ENCODE measurements around the gene RNF157.
"Not testable (repeated sequence)": the region's sequence is repeated elsewhere in the genome, so short reads cannot be mapped to it uniquely, and the experiment has no call there.

RNF157 gene

GRCh38 chr17:76219670-76220383, 20.5 kb downstream of the RNF157 start:
- H3K9me3 ChIP-seq (ENCODE audit: severe bottlenecking): peaks cover 2% of the 10 kb centered on the region
- H3K27me3 ChIP-seq (ENCODE audit: insufficient read depth, poor library complexity, severe bottlenecking): no peaks in the 10 kb centered on the region
- no peaks in the 10 kb centered on the region for H3K36me3 ChIP-seq (ENCODE audit: low read depth)
- H3K4me1 ChIP-seq (ENCODE audit: insufficient read depth, poor library complexity, severe bottlenecking): no peaks in the 10 kb centered on the region
- no peak overlapping the region for H3K4me3 ChIP-seq (ENCODE audit: severe bottlenecking)
- H3K27ac ChIP-seq (ENCODE audit: poor library complexity, severe bottlenecking): no peak overlapping the region
- DNase-seq (ENCODE audit: low spot score) (no peak), ATAC-seq (ENCODE audit: low read depth) (no peak)
- no peak for TF ChIP-seq CTCF (IDR thresholded peaks at IDR 0.05; ENCODE audit: poor library complexity, severe bottlenecking)

GRCh38 chr17:76217081-76217480, 23.2 kb downstream of the RNF157 start:
- ATAC-seq (ENCODE audit: low read depth): no peak
- TF ChIP-seq CTCF (IDR thresholded peaks at IDR 0.05; ENCODE audit: poor library complexity, severe bottlenecking): no peak
- no peaks in the 10 kb centered on the region for H3K36me3 ChIP-seq (ENCODE audit: low read depth)
- H3K27ac ChIP-seq (ENCODE audit: poor library complexity, severe bottlenecking): no peak overlapping the region
- no peaks in the 10 kb centered on the region for H3K4me1 ChIP-seq (ENCODE audit: insufficient read depth, poor library complexity, severe bottlenecking)
- no peak for DNase-seq (ENCODE audit: low spot score)
- H3K9me3 ChIP-seq (ENCODE audit: severe bottlenecking): peaks cover 2% of the 10 kb centered on the region
- no peak overlapping the region for H3K4me3 ChIP-seq (ENCODE audit: severe bottlenecking)
- no peaks in the 10 kb centered on the region for H3K27me3 ChIP-seq (ENCODE audit: insufficient read depth, poor library complexity, severe bottlenecking)

- ATAC-seq (ENCODE audit: low read depth) (no peak), DNase-seq (ENCODE audit: low spot score) (no peak)
- Histone ChIP-seq H3K27ac (ENCODE audit: poor library complexity, severe bottlenecking) (no peak overlapping the region), H3K27me3 (ENCODE audit: insufficient read depth, poor library complexity, severe bottlenecking) (no peaks in the 10 kb centered on the region), H3K36me3 (ENCODE audit: low read depth) (no peaks in the 10 kb centered on the region), H3K4me1 (ENCODE audit: insufficient read depth, poor library complexity, severe bottlenecking) (no peaks in the 10 kb centered on the region), H3K9me3 (ENCODE audit: severe bottlenecking) (no peaks in the 10 kb centered on the region), H3K4me3 (ENCODE audit: severe bottlenecking) (no peak overlapping the region)
- no peak for TF ChIP-seq CTCF (IDR thresholded peaks at IDR 0.05; ENCODE audit: poor library complexity, severe bottlenecking)
These were observed 26.8 kb downstream of the RNF157 start for GRCh38 chr17:76213491-76213890.

GRCh38 chr17:76208120-76208519, 32.2 kb downstream of the RNF157 start:
- ATAC-seq (ENCODE audit: low read depth): no peak
- H3K4me1 ChIP-seq (ENCODE audit: insufficient read depth, poor library complexity, severe bottlenecking): peaks cover 5% of the 10 kb centered on the region
- H3K36me3 ChIP-seq (ENCODE audit: low read depth): no peaks in the 10 kb centered on the region
- H3K27me3 ChIP-seq (ENCODE audit: insufficient read depth, poor library complexity, severe bottlenecking): no peaks in the 10 kb centered on the region
- H3K4me3 ChIP-seq (ENCODE audit: severe bottlenecking): no peak overlapping the region
- no peak for DNase-seq (ENCODE audit: low spot score)
- no peaks in the 10 kb centered on the region for H3K9me3 ChIP-seq (ENCODE audit: severe bottlenecking)
- H3K27ac ChIP-seq (ENCODE audit: poor library complexity, severe bottlenecking): no peak overlapping the region
- TF ChIP-seq CTCF (IDR thresholded peaks at IDR 0.05; ENCODE audit: poor library complexity, severe bottlenecking): no peak

GRCh38 chr17:76207275-76208059, 32.8 kb downstream of the RNF157 start:
- H3K4me3 ChIP-seq (ENCODE audit: severe bottlenecking): no peak overlapping the region
- H3K27ac ChIP-seq (ENCODE audit: poor library complexity, severe bottlenecking): no peak overlapping the region
- TF ChIP-seq CTCF (IDR thresholded peaks at IDR 0.05; ENCODE audit: poor library complexity, severe bottlenecking): no peak
- ATAC-seq (ENCODE audit: low read depth) (no peak), DNase-seq (ENCODE audit: low spot score) (no peak)
- H3K27me3 ChIP-seq (ENCODE audit: insufficient read depth, poor library complexity, severe bottlenecking): no peaks in the 10 kb centered on the region
- no peaks in the 10 kb centered on the region for H3K36me3 ChIP-seq (ENCODE audit: low read depth)
- no peaks in the 10 kb centered on the region for H3K9me3 ChIP-seq (ENCODE audit: severe bottlenecking)
- peaks cover 9% of the 10 kb centered on the region for H3K4me1 ChIP-seq (ENCODE audit: insufficient read depth, poor library complexity, severe bottlenecking)

GRCh38 chr17:76205542-76206144, 34.6 kb downstream of the RNF157 start:
- not testable (repeated sequence) for ATAC-seq (ENCODE audit: low read depth); H3K27me3 ChIP-seq (ENCODE audit: insufficient read depth, poor library complexity, severe bottlenecking); H3K36me3 ChIP-seq (ENCODE audit: low read depth); H3K27ac ChIP-seq (ENCODE audit: poor library complexity, severe bottlenecking); H3K4me3 ChIP-seq (ENCODE audit: severe bottlenecking); DNase-seq (ENCODE audit: low spot score); H3K4me1 ChIP-seq (ENCODE audit: insufficient read depth, poor library complexity, severe bottlenecking); H3K9me3 ChIP-seq (ENCODE audit: severe bottlenecking)
